Stomach (tissue), 9 donors: ENCODE results near the gene EDARADD. TPM values are rescaled to one million over a fixed set of nuclear protein-coding genes. Genes with fewer than 3 reads are reported as not detected.

ENCODE experiments used
- DNase-seq, 2 donors: peaks; one replicate each; pipeline versions ENCODE4 v3.0.0 to v3.0.0-alpha.2; 2013 to 2019
- H3K27ac ChIP-seq, 5 donors: fragments of 200-600 bp in 4 of 5; sonication (generic) in 4 of 5; one replicate each; pipeline ENCODE4 v1.5.1; 2013 to 2019; ENCODE audit warnings: mild to moderate bottlenecking in 1 of 5, moderate library complexity in 1 of 5
- H3K27me3 ChIP-seq, 3 donors: fragments of 200-600 bp; sonication (generic); one replicate each; pipeline ENCODE4 v1.5.1; 2017 to 2019; ENCODE audit warnings: mixed run types in 1 of 3
- H3K36me3 ChIP-seq, 4 donors: fragments of 200-600 bp; sonication (generic); 1 replicate in 3 of 4; 2 replicates in 1 of 4; pipeline ENCODE4 v1.5.1; 2016 to 2019
- H3K4me1 ChIP-seq, 4 donors: fragments of 200-600 bp; sonication (generic); one replicate each; pipeline ENCODE4 v1.5.1; 2016 to 2019
- H3K4me3 ChIP-seq, 4 donors: fragments of 200-600 bp; sonication (generic) in 3 of 4; one replicate each; pipeline ENCODE4 v1.5.1; 2016 to 2019; ENCODE audit warnings: mild to moderate bottlenecking in 1 of 4
- H3K9me3 ChIP-seq, 4 donors: fragments of 200-600 bp; sonication (generic); one replicate each; pipeline ENCODE4 v1.5.1; 2016 to 2019
- CTCF ChIP-seq, 7 experiments: fragments of 450-650 bp in 4 of 7; fragments of 200-600 bp in 3 of 7; sonication (generic) in 3 of 7; IDR thresholded peaks; one replicate each; pipeline ENCODE4 v1.5.1; 2016 to 2019; ENCODE audit warnings: antibody characterized with exemption in 7 of 7, control low read depth in 2 of 7, mild to moderate bottlenecking in 1 of 7
- EP300 ChIP-seq: sonication (generic); formaldehyde crosslinking; IDR thresholded peaks from one replicate; pipeline ENCODE4 v1.6.1; 2017; ENCODE audit warnings: antibody characterized with exemption
- POLR2A ChIP-seq, 4 donors: fragments of 450-650 bp; IDR thresholded peaks; one replicate each; pipeline ENCODE4 v1.6.1; 2016; ENCODE audit warnings: antibody characterized with exemption in 4 of 4, control low read depth in 2 of 4, mild to moderate bottlenecking in 1 of 4, moderate library complexity in 1 of 4
- POLR2AphosphoS5 ChIP-seq, 3 donors: sonication (generic); formaldehyde crosslinking; IDR thresholded peaks; one replicate each; pipeline ENCODE4 v1.6.1; 2016; ENCODE audit warnings: antibody characterized with exemption in 3 of 3
- WGBS, 5 donors: extraction: QIAGEN DNeasy Blood & Tissue Kit in 3 of 5; methylation state at CpG; one replicate each; pipeline versions ENCODE4 v1.1.5 to v1.1.7; 2013 to 2018; 5-methylcytosine and 5-hydroxymethylcytosine counted together
- intact Hi-C: fragments of 100-400 bp; cut with DNase I; formaldehyde crosslinking; loops from one replicate; pipeline ENCODE4 v1.15.1; 2023; ENCODE audit warnings: low total_unique reads
- polyA plus RNA-seq, 3 donors: library from polyadenylated mRNA; stranded (reverse); fragments of 200-250 nt; gene quantifications; one replicate each; pipeline ENCODE4 v1.2.3, GENCODE V29; 2013
- total RNA-seq, 5 donors: library from RNA; depleted of rRNA; stranded (reverse); fragments of >200 nt; gene quantifications; one replicate each; pipeline versions ENCODE4 v1.1.0 to v1.2.3, GENCODE V29; 2014 to 2016
- donor health status: healthy with polysubstance abuse.
- donor health status: Bipolar disorder and iron deficiency.
- donor health status: healthy.

The EDARADD gene
- total and polyA plus RNA-seq, 8 donors, result 3.7 to 13.8 (median 6.6) TPM; not detected in 1

GRCh38 chr1:236425031-236425663 is 31.1 kb downstream of the EDARADD start:
- Histone ChIP-seq H3K27me3 (no peaks in the 10 kb centered on the region), H3K9me3 (no peaks in the 10 kb centered on the region), H3K27ac (no peak overlapping the region), H3K36me3 (no peaks in the 10 kb centered on the region), H3K4me3 (no peak overlapping the region), H3K4me1 (no peaks in the 10 kb centered on the region)
- DNase-seq, result no peak
- intact Hi-C loops, result no loop called here
- WGBS, 5 donors, result 88 to 96% (median 90%) methylated on average over 12 to 14 of the region's 14 CpGs
- TF ChIP-seq CTCF (IDR thresholded peaks at IDR 0.05), result no peak

- 92 to 100% (median 95%) methylated on average over 3 of the region's 3 CpGs for WGBS, 5 donors
- no peaks in the 10 kb centered on the region for H3K4me1 ChIP-seq
Observed at GRCh38 chr1:236426215-236426614, 32.1 kb downstream of the EDARADD start.

GRCh38 chr1:236429715-236430274 is 35.7 kb downstream of the EDARADD start:
- Histone ChIP-seq H3K9me3 (no peaks in the 10 kb centered on the region), H3K4me1 (no peaks in the 10 kb centered on the region), H3K4me3 (no peak overlapping the region), H3K27ac (no peak overlapping the region), H3K27me3 (no peaks in the 10 kb centered on the region), H3K36me3 (peaks cover 0 to 3% (median 0%) of the 10 kb centered on the region in 4 donors)
- TF ChIP-seq EP300 (no peak), POLR2A (IDR thresholded peaks at IDR 0.05) (no peak), CTCF (IDR thresholded peaks at IDR 0.05) (no peak), POLR2AphosphoS5 (IDR thresholded peaks at IDR 0.05) (no peak)
- no peak for DNase-seq
- intact Hi-C loops, result no loop called here

More at GRCh38 chr1:236426215-236426614, 32.1 kb downstream of the EDARADD start:
- Histone ChIP-seq H3K27me3 (no peaks in the 10 kb centered on the region), H3K9me3 (no peaks in the 10 kb centered on the region), H3K36me3 (no peaks in the 10 kb centered on the region), H3K27ac (no peak overlapping the region), H3K4me3 (no peak overlapping the region)
- TF ChIP-seq EP300 (no peak), CTCF (IDR thresholded peaks at IDR 0.05) (no peak), POLR2AphosphoS5 (IDR thresholded peaks at IDR 0.05) (no peak), POLR2A (IDR thresholded peaks at IDR 0.05) (no peak)
- DNase-seq, result no peak
- intact Hi-C loops, result no loop called here

GRCh38 chr1:236433819-236434315 is 39.8 kb downstream of the EDARADD start:
- WGBS, 5 donors, result 95 to 99% (median 97%) methylated on average over 6 of the region's 6 CpGs
- Histone ChIP-seq H3K27me3 (no peaks in the 10 kb centered on the region), H3K9me3 (peaks cover 0 to under 1% (median 0%) of the 10 kb centered on the region in 4 donors), H3K4me3 (no peak overlapping the region), H3K36me3 (peaks cover 0 to 4% (median 1%) of the 10 kb centered on the region in 4 donors), H3K27ac (no peak overlapping the region), H3K4me1 (no peaks in the 10 kb centered on the region)
- DNase-seq, result no peak
- intact Hi-C loops, result no loop called here
- TF ChIP-seq EP300, result no peak
- no peak for TF ChIP-seq CTCF (IDR thresholded peaks at IDR 0.05)
- TF ChIP-seq POLR2AphosphoS5 (IDR thresholded peaks at IDR 0.05), result no peak
- TF ChIP-seq POLR2A (IDR thresholded peaks at IDR 0.05), result no peak
